Activated CD4-positive, alpha-beta T cell treated with anti-CD3 and anti-CD28 coated beads for 1 hour (primary cell): ENCODE measurements around the gene LOC101059915.
"Not testable (repeated sequence)": the region's sequence is repeated elsewhere in the genome, so short reads cannot be mapped to it uniquely, and the experiment has no call there.

Experiments used
- DNase-seq: peaks from one replicate; pipeline ENCODE4 v3.0.0-alpha.2; 2020

LOC101059915 gene

GRCh38 chrX:71644406-71644805 is 22.9 kb upstream of the LOC101059915 start:
- not testable (repeated sequence) for DNase-seq

GRCh38 chrX:71650333-71650969 is 16.9 kb upstream of the LOC101059915 start:
- DNase-seq = no peak

DNA sequence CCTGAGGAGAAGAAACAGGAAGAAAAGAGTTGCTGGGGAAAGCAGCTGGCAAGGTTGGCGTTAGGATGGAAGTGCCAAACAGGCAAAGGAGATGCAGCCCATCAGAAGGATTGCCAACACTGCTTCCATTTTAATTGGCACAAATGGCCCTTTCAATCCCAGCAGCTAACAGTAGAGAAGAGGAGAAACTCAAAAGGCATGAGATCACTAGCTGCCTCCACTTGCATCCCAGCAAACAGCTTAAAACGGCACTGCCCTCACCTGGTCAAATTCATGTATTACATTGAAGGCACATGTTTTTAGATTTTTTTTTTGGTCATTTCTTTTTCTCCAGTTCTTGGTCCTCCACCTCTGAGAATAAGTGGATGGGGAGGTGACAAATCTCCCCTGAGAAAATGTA is 14.9 kb upstream of the LOC101059915 start:
- DNase-seq = no peak

DNA sequence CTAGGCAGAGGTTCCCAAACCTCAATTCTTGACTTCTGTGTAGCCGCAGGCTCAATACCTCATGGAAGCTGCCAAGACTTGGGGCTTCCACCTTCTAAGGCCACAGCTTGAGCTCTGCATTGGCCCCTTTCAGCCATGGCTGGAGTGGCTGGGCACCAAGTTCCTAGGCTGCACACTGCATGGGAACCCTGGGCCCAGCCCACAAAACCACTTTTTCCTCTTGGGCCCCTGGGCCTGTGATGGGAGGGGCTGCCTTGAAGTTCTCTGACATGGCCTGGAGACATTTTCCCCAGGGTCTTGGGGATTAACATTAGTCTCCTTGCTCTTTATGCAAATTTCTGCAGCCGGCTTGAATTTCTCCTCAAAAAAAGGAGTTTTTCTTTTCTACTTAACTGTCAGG is 14.0 kb upstream of the LOC101059915 start:
- DNase-seq = no peak

DNA sequence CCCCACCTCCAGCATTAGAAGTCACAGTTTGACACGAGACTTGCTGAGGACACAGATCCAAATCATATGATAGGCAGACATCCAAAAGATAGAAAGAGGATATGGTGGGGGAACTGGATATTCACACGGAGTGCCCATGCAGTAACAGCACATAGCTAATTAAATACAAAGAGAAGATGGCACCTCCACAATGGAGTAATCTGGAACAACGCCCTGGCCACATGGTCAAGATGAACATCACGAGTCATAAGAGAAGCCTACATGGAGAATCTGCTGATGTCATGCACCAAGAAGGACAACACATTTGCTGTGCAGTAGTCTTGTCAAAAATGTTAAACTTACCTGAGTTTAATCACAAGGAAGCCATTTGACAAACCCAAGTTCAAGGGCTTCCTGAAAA is 10.1 kb upstream of the LOC101059915 start:
- no peak for DNase-seq

DNA sequence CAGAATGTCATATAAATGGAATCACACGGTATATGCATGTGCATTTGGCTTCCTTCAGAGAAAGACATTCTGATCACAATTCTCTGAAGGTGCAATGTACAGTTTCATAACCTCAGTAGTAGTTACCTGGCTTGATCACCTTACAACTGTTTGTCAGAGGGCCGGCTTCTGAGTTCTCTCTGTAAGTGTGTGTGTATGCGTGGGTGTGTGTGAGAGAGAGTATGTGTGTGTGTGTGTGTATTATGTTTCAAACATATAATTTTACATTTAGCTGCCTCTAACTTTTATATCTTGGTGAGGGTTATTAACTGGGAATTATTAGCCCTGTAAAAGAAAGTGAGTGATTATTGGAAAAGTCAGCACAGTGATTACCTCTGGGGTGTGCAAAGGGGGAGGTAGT is 8.0 kb upstream of the LOC101059915 start:
- DNase-seq = no peak

DNA sequence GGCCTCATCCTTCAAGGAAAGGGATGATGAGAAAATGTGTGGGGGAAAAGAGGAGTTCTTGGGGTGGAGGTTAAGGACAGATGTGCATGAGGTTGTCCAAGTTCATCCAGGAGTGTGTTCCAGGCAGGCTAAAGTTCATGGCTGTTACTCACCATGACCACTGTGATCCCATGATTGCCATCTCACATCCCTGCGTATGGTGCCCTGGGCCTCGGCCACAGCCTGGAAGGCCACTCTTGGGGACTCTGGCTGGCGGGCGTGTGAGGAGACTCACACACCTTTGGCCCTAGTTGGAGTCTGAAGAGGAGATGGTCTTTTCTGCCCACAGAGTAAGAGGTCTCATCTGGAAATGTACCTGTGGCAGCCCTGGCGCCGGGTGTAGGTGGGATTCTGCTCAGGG is 7.4 kb upstream of the LOC101059915 start:
- DNase-seq = no peak

DNA sequence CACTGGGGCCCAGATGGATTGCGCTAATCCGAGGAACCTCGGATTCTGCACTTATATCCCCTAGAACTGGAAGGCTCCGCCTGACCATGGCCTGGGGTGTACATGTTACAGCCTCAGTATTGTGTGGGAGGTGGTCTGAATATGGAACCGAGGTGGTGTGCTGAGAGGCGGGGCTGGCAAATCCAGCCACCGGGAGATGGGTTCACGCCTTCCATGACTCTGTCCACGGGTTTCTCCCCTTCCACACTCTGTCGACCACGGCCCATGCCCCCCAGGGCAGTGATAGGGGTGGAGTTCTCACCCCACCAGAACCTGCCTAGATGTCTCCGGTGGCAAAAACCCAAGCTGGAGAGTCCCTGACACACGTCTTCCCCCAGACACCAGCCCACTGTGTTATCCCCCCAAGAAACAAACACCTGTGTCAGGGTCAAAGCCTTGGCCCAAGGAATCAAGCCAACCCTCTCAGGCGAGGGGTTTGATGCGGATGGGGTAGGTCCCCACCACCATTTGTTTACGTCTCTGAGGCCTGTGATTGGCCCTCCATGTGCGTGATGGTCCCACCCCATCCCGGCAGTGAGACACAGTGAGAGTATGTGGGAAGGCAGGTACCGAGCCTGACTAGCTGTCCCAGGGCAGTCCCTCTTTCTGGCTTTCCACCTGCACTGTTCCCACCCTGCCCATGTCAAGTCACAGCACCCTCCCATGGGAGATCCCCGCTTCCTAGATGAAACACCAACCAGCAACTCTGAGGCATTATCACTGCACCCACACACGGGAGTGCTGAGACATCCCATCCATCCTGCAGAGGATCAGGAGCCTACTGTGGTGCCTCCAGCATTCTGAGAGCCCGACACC is 6.6 kb upstream of the LOC101059915 start:
- no peak for DNase-seq

DNA sequence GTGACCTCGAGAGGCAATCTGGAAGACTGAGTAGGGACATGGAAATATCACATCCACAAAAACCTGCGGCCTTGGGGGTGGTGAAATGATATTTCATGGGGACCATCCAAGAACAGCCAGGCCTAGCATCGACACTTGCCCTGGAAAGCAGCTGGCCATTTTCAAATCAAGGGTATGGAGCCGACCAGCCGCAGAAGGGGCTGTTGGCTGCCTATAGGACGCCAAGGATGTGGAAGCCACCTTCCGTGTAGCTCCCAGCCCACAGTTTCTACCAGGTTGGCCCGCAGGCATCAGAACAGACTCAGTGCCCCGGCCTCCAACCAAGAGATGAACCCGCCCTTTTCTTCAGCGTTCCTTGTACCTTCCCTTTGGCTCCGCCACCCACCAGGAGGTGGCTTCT is 5.4 kb upstream of the LOC101059915 start:
- DNase-seq = no peak

GRCh38 chrX:71662654-71663053 is 4.7 kb upstream of the LOC101059915 start:
- not testable (repeated sequence) for DNase-seq

- peak; percentile 16 for DNase-seq
Measured at GRCh38 chrX:71663238-71663637, 4.1 kb upstream of the LOC101059915 start.

DNA sequence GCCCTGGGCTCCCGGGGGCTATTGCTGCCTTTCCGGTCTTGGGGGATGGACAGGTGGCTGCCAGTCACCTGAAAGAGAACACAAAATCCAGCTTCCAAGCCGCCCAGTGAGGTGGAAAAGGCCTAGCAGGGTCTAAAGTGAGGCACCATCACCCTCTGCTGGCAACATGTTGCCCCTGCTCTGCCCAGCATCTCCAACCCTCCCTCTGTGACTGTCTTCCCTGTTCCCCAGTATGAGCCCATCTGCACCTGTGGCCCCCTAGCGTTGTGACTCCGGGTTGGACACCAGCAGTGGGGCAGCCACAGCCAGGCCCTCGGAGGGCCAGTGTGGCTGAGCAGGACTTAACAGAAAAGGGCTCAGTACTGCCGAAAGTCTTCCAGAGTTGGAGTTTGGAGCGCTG is 3.1 kb upstream of the LOC101059915 start:
- not testable (repeated sequence) for DNase-seq

DNA sequence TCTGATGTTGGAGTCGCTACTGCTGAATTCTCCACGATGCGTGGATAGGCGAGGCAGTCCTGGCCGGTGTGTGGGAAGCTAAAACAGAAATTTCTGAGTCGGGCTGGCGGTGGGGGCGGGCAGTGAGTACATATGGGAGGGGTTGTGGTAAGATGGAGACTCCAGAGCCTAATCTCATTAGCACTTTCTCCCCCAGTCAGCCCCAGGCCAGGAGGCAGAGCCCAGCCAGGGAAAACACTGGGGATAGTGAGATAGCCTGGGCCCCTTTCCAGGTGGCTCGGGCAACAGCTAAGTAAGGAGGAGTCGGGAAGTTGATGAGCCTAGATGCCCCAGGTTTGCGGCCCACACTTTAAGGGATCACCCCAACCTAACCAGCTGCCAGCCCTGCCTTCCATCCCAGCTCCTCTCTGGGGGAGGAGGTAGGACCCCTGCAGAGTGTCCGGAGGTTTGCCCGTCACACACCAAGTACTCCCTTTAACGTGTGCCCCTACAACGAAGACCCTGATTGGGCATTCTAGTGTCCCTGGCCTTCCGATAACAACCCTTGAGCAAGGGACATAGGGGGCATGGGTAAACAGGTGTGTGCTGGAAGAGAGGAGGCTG is 2.4 kb upstream of the LOC101059915 start:
- no peak for DNase-seq

DNA sequence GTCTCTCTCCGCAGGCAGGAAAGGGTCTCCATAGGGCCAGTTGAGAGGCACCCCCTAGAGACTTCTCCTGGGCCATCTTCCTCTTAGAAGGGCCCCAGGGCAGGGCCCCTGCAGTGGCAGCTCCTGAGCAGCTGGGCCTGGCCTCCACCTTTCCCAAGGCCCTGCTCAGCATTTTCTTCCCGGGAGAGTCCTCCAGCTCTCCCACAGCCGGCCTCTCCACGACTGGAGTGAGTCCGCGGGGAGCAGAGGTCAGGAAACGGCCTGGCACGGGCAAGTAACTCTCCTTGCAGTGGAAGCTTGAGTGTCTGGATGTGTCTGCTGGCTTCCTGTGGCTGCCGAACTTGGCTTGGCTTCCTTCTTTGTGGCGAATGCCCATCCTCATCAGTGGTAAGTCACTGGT is 1.6 kb upstream of the LOC101059915 start:
- DNase-seq = no peak

DNA sequence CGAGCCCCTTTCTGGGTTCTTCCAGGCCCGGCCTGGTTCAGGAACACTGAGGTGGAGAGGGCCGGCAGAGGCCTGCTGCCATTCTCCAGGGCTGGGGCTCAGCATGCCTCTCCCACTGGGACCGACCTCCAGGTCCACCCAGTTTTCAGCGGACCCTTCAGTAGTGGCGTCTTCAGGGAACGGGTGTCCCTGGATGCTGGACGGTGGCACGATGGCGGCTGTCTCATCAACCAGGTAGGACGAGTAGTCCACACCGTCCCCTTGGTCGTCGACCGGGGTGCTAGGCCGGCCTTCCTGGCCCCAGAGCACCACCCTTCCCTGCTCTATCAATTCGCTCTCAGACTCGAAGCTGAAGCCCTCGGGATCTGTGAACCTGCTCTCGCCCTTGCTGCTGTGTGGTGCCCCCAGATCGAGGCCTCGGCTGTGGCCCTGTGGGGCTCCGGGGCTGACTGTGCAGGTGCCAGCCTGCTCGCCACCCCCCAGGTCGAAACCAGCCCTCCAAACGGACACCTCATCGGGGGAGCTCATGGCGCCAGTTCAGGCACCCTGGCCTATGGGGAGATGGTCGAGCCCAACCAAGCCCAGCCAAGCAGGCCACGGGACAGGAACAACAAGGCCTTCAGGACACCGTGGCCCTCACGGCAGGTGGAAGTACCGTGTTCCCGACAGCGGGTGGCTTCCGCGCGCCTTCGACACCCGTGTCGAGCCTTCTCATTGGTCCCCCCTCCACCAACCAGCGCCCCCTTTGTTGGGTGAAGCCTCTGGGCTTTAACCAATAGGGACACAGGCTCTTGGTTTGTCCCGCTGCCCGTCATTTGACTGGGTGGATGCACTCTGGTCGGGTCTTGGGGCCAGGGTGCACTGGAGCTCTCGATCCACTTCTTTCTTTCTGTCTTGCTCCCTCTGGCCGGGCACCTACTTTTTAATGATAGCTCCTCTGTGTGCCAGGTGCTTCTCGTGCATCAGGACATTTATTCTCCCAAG is 814 bp upstream of the LOC101059915 start:
- DNase-seq = no peak

DNA sequence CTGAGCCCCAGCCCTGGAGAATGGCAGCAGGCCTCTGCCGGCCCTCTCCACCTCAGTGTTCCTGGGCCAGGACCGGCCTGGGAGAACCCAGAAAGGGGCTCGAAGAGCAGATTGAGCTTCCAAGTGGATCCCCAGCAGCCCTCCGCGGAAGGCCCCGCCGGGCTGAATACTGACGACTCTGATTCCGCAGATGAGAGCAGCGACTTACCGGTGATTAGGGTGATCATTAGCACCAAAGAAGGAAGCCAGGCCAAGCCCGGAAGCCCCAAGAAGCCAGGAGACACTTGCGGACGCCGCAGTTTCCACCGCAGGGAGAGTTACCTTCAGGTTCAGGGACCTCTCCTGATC is 876 bp downstream of the LOC101059915 start:
- no peak for DNase-seq

GRCh38 chrX:71669492-71669891 is 2.1 kb downstream of the LOC101059915 start:
- no peak for DNase-seq

- not testable (repeated sequence) for DNase-seq
Measured at GRCh38 chrX:71669947-71670346, 2.6 kb downstream of the LOC101059915 start.

DNA sequence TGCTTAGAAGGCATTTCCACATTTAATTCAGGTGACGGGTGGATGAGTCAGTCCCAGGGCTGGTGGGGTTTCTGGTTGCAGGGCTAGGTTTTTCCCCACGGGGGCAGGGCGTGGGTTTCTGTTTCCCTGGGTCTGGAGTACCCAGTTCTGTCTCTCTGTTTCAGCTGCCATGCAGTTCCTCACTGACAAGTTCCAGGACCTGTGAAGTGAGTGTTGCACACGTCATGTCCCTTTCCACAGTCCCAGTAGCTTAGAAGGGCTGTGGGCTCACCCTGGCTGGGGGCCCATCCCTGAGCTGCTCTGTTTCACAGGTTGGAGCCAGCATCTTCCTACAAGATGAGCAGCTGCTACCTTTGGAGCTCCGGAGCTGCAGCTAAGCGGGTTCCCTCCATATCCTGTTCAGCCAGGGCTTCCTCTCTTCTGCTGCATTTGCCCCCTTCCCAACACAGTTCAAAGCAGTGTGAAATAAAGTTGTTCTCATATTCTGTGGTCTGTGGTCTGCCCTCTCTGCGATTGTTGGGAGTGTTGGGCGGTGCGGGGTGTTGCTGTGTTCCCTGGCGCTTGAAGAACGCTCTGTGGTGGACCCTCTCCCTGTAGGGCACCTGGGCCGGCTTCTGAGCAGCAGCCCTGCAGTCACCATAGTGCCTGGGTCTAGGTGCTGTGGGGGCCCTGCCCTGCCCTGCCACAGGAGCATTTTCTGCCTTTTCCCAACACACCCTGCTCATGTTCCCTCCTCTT is 3.9 kb downstream of the LOC101059915 start:
- no peak for DNase-seq

GRCh38 chrX:71671938-71672337 is 4.6 kb downstream of the LOC101059915 start:
- no peak for DNase-seq

DNA sequence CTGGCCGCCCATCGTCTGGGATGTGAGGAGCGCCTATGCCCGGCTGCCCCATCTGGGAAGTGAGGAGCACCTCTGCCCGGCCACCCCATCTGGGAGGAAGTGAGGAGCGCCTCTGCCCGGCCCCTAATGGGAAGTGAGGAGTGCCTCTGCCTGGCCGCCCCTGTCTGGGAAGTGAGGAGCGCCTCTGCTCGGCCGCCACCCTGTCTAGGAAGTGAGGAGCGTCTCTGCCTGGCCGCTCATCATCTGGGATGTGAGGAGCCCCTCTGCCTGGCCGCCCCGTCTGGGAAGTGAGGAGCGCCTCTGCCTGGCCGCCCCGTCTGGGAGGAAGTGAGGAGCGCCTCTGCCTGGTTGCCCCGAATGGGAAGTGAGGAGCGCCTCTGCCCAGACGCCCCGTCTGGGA is 8.3 kb downstream of the LOC101059915 start:
- DNase-seq = not testable (repeated sequence)
